Fibroblast of lung (primary cell): ENCODE measurements around the gene CCT7. TPM values are rescaled to one million over a fixed set of nuclear protein-coding genes. Genes with fewer than 3 reads are reported as not detected.

Experiments
- DNase-seq, 2 donors: peaks; one replicate each; pipeline versions ENCODE4 v3.0.0 to v3.0.0-alpha.2; 2010; ENCODE audit warnings: low read depth in 2 of 2
- H2AFZ ChIP-seq: 2 replicates; pipeline ENCODE4 v1.5.1; 2012; ENCODE audit warnings: low read length, control low read depth, inconsistent platforms
- H3K27ac ChIP-seq: 2 replicates; pipeline ENCODE4 v1.5.1; 2011; ENCODE audit warnings: low read length, control low read depth; ENCODE audit not compliant: insufficient read depth
- H3K27me3 ChIP-seq: 2 replicates; pipeline ENCODE4 v1.5.1; 2011; ENCODE audit warnings: mild to moderate bottlenecking, low read length; ENCODE audit not compliant: control insufficient read depth, insufficient read depth
- H3K36me3 ChIP-seq: 2 replicates; pipeline ENCODE4 v1.5.1; 2011; ENCODE audit warnings: low read length; ENCODE audit not compliant: control insufficient read depth, insufficient read depth
- H3K4me1 ChIP-seq: 2 replicates; pipeline ENCODE4 v1.5.1; 2011; ENCODE audit warnings: low read length; ENCODE audit not compliant: control insufficient read depth, insufficient read depth; ENCODE audit errors: extremely low read depth
- H3K4me2 ChIP-seq: 2 replicates; pipeline ENCODE4 v1.5.1; 2011; ENCODE audit warnings: low read length, control low read depth; ENCODE audit not compliant: insufficient read depth; ENCODE audit errors: extremely low read depth
- H3K4me3 ChIP-seq, 4 experiments: fragments of 200-600 bp in 1 of 4; sonication (generic) in 1 of 4; replicated peaks in 1 of 4; 2 replicates each; pipeline ENCODE4 v1.5.1; 2011 to 2016; ENCODE audit warnings: low read length in 4 of 4, low read depth in 3 of 4, mild to moderate bottlenecking in 3 of 4, control low read depth in 2 of 4, inconsistent platforms in 1 of 4, mixed read lengths in 1 of 4; ENCODE audit not compliant: insufficient read depth in 1 of 4; ENCODE audit errors: control extremely low read depth in 1 of 4
- H3K79me2 ChIP-seq: 2 replicates; pipeline ENCODE4 v1.5.1; 2012; ENCODE audit warnings: mild to moderate bottlenecking, low read length, inconsistent platforms; ENCODE audit not compliant: control insufficient read depth, insufficient read depth
- H3K9ac ChIP-seq: 2 replicates; pipeline ENCODE4 v1.5.1; 2011; ENCODE audit warnings: mild to moderate bottlenecking, low read length, control low read depth; ENCODE audit not compliant: insufficient read depth
- H3K9me3 ChIP-seq: 2 replicates; pipeline ENCODE4 v1.5.1; 2012; ENCODE audit warnings: low read depth, low read length; ENCODE audit not compliant: control insufficient read depth, insufficient read depth
- H4K20me1 ChIP-seq: 2 replicates; pipeline ENCODE4 v1.5.1; 2011; ENCODE audit warnings: low read length; ENCODE audit not compliant: control insufficient read depth, insufficient read depth; ENCODE audit errors: extremely low read depth
- EZH2 ChIP-seq: IDR thresholded peaks from 2 replicates; pipeline ENCODE4 v1.5.1; 2012; ENCODE audit warnings: low read length, control low read depth, mild to moderate bottlenecking; ENCODE audit errors: missing control alignments
- polyA plus RNA-seq, 2 donors: library from polyadenylated mRNA; depleted of rRNA in 1 of 2; stranded (reverse) in 1 of 2; unstranded in 1 of 2; fragments of >200 nt; gene quantifications; 2 replicates each; pipeline ENCODE4 v1.2.1, GENCODE V29; 2011 to 2012; ENCODE audit warnings: missing spikeins in 1 of 2
- total RNA-seq: library from RNA; depleted of rRNA; stranded (reverse); fragments of >200 nt; gene quantifications from 2 replicates; pipeline ENCODE4 v1.2.1, GENCODE V29; 2014
- TF ChIP-seq, protein P1 (sequence below), 2 donors: IDR thresholded peaks in 1 of 2; conservative IDR thresholded peaks in 1 of 2; 1 replicate in 1 of 2; 2 replicates in 1 of 2; pipeline ENCODE4 v1.5.1; 2011 to 2012; ENCODE audit warnings: low read length in 2 of 2, control low read depth in 1 of 2, inconsistent platforms in 1 of 2, low read depth in 1 of 2, mild to moderate bottlenecking in 1 of 2

CCT7 gene
- total and polyA plus RNA-seq, 2 donors (not counting 1 experiment from before 2014, with no cell fraction given) = 233 to 299 TPM

DNA sequence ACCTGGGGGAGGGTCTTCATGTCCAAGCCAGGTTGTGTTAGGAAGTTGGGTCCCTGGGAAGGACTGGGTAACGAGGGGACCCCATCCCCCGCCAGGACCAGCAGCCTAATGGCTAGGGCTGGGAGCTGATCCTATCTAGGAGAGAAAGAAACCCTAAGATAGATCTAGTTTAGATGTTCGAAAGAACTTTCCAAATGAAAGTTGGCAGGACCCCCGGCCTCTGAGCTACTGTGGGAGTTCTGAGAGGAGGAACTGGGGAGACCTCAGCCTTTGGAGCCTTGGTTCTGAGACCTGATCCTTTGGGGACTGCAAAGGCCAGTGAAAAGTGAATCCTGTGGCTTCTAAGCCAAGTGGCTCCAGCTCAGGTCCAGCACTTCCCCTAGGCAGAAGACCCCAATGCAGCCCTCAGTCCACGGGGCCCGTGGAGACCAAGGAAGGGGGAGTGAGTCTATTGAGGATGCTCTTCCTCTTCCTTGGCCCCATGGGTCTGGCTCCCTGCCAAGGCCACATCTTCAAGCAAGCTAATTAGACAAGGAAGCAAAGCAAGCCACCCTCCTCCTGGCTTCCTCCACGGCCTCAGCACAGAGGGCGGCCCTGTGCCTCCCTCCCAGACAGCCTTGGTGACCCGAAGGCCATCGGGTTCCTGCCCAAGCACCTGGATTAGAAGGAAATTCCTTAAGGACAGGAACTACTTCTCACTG lies 23.5 kb downstream of the CCT7 start:
- Histone ChIP-seq H3K27me3 (no peaks in the 10 kb centered on the region), H3K4me3 (no peak overlapping the region), H3K36me3 (peaks cover 5% of the 10 kb centered on the region), H2AFZ (no peak overlapping the region), H3K9ac (no peak overlapping the region), H4K20me1 (no peaks in the 10 kb centered on the region), H3K27ac (no peak overlapping the region), H3K9me3 (no peaks in the 10 kb centered on the region), H3K4me1 (no peaks in the 10 kb centered on the region), H3K4me2 (no peak overlapping the region), H3K79me2 (no peaks in the 10 kb centered on the region)
- TF ChIP-seq, protein P1, sequence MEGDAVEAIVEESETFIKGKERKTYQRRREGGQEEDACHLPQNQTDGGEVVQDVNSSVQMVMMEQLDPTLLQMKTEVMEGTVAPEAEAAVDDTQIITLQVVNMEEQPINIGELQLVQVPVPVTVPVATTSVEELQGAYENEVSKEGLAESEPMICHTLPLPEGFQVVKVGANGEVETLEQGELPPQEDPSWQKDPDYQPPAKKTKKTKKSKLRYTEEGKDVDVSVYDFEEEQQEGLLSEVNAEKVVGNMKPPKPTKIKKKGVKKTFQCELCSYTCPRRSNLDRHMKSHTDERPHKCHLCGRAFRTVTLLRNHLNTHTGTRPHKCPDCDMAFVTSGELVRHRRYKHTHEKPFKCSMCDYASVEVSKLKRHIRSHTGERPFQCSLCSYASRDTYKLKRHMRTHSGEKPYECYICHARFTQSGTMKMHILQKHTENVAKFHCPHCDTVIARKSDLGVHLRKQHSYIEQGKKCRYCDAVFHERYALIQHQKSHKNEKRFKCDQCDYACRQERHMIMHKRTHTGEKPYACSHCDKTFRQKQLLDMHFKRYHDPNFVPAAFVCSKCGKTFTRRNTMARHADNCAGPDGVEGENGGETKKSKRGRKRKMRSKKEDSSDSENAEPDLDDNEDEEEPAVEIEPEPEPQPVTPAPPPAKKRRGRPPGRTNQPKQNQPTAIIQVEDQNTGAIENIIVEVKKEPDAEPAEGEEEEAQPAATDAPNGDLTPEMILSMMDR (conservative IDR thresholded peaks at IDR 0.05 in 1 of 2, IDR thresholded peaks at IDR 0.05 in 1 of 2; ENCODE audit: low read depth in 1 of 2, low read length in 2 of 2) = no peak
- no peak for TF ChIP-seq EZH2
- no peak for DNase-seq

DNA sequence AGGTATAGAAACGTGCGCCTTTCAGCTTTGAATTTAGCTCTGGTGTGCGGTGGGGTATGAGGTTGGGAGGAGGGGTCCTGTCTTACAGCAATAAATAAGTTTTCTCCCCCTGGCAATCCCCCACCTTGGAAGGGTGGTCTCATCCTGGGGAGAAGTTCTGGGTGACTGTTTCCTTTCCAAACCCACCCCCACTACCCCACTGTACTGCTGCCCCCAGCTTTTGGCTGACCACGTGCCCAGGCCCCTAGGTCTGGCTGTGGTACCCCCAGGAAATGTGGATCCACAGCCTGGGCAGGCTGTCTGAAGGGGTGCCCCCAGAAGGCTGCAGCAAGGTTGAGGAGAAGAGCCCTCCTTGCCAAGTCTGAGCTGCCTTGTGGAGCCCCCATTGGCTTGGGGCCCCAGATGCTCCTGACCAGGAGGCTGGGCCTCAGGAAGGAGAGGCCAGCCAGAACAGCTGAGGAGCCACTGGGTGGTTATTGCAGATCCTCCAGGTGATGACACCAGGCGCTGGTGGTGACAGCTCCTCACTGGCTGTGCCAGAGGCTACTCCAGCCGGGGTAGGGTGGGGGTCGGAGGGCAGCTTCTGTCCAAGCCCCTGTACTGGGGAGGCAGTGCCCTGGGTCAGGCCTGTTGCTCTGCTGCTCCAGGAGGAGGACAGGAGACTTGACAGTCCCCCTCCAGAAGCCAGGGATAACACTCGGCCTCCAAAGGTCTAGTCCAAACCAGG lies 24.2 kb downstream of the CCT7 start:
- no peak overlapping the region for H3K27ac ChIP-seq
- TF ChIP-seq EZH2 = no peak
- TF ChIP-seq, protein P1 (conservative IDR thresholded peaks at IDR 0.05 in 1 of 2, IDR thresholded peaks at IDR 0.05 in 1 of 2; ENCODE audit: low read depth in 1 of 2, low read length in 2 of 2) = no peak
- no peak overlapping the region for H2AFZ ChIP-seq
- no peaks in the 10 kb centered on the region for H4K20me1 ChIP-seq
- no peak for DNase-seq
- no peaks in the 10 kb centered on the region for H3K36me3 ChIP-seq
- no peak overlapping the region for H3K4me2 ChIP-seq
- no peaks in the 10 kb centered on the region for H3K4me1 ChIP-seq
- H3K9me3 ChIP-seq = no peaks in the 10 kb centered on the region
- no peak overlapping the region for H3K4me3 ChIP-seq
- H3K79me2 ChIP-seq = no peaks in the 10 kb centered on the region
- no peaks in the 10 kb centered on the region for H3K27me3 ChIP-seq
- no peak overlapping the region for H3K9ac ChIP-seq

DNA sequence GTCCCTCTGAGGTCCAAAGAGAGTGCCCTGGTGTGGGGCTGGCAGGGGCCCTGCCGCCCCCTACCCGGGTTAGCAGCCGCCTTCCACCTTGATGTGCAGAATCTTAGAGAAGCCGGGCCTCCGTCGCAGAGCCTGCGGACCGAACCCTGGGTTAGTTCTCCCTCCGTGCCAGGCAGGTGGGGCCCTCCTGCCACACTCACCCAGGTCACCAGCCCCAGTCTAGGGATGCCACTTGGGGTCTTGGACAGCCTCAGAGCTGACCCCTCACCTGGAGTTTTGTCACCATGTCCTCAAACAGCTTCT lies 24.8 kb downstream of the CCT7 start:
- no peaks in the 10 kb centered on the region for H3K79me2 ChIP-seq
- TF ChIP-seq EZH2 = no peak
- TF ChIP-seq, protein P1 (conservative IDR thresholded peaks at IDR 0.05 in 1 of 2, IDR thresholded peaks at IDR 0.05 in 1 of 2; ENCODE audit: low read depth in 1 of 2, low read length in 2 of 2) = no peak
- no peak overlapping the region for H2AFZ ChIP-seq

More for the DNA sequence above, 24.8 kb downstream of the CCT7 start:
- Histone ChIP-seq H3K27ac (no peak overlapping the region), H3K4me1 (no peaks in the 10 kb centered on the region), H3K9ac (no peak overlapping the region), H3K4me2 (no peak overlapping the region), H3K27me3 (no peaks in the 10 kb centered on the region), H3K9me3 (no peaks in the 10 kb centered on the region), H3K36me3 (no peaks in the 10 kb centered on the region), H4K20me1 (no peaks in the 10 kb centered on the region), H3K4me3 (no peak overlapping the region)
- DNase-seq = no peak
